IMR-90 (cell line): ENCODE data around the gene RAD51B. TPM values are rescaled to one million over a fixed set of nuclear protein-coding genes. Genes with fewer than 3 reads are reported as not detected.

Source experiments
- ATAC-seq: fragments of 200-7000 bp; cut with Tn5 transposase; 2 replicates; pipeline ENCODE4 v1.9.1; 2020; ENCODE audit warnings: low read depth, mild to moderate bottlenecking, moderate library complexity
- BruUV-seq: library from RNA; stranded (reverse); fragments of 400-500 nt; replicated peaks from 2 replicates; lab custom pipeline; 2021; lab: Mats Ljungman, UMichigan
- CTCF ChIA-PET: fragments of 300-600 bp; formaldehyde crosslinking; extraction: SDS; loops from one replicate; lab custom pipeline; 2021; ENCODE audit warnings: antibody characterized with exemption; lab: Yijun Ruan, JAX
- POLR2A ChIA-PET: fragments of 300-600 bp; sonication (Branson Sonifier 250); formaldehyde crosslinking; loops from one replicate; lab custom pipeline; 2022; ENCODE audit warnings: antibody characterized with exemption; ENCODE audit not compliant: unreplicated experiment; lab: Charles Lee
- DNase-seq: peaks from one replicate; pipeline ENCODE4 v3.0.0; 2013
- H2AFZ ChIP-seq: replicated peaks from 2 replicates; pipeline ENCODE3; 2013; ENCODE audit warnings: low read length, mild to moderate bottlenecking; ENCODE audit not compliant: poor library complexity
- H2AK5ac ChIP-seq: 2 replicates; pipeline ENCODE4 v1.6.1; 2013; ENCODE audit warnings: low read depth, low read length, inconsistent platforms
- H2AK9ac ChIP-seq: replicated peaks from 2 replicates; pipeline ENCODE3; 2013; ENCODE audit warnings: mild to moderate bottlenecking, low read depth, low read length, moderate library complexity; ENCODE audit not compliant: poor library complexity
- H2BK120ac ChIP-seq: 2 replicates; pipeline ENCODE4 v1.6.1; 2013; ENCODE audit warnings: low read depth, low read length, inconsistent platforms
- H2BK15ac ChIP-seq: 3 replicates; pipeline ENCODE4 v1.6.1; 2013; ENCODE audit warnings: low read depth, low read length, inconsistent platforms
- H2BK20ac ChIP-seq: 2 replicates; pipeline ENCODE4 v1.6.1; 2013; ENCODE audit warnings: low read depth, mild to moderate bottlenecking, inconsistent platforms, low read length, moderate library complexity
- H2BK5ac ChIP-seq: 2 replicates; pipeline ENCODE4 v1.6.1; 2013; ENCODE audit warnings: mild to moderate bottlenecking, low read depth, low read length, inconsistent platforms; ENCODE audit not compliant: poor library complexity, severe bottlenecking
- H3K14ac ChIP-seq: replicated peaks from 2 replicates; pipeline ENCODE4 v1.6.1; 2013; ENCODE audit warnings: low read depth, low read length, inconsistent platforms
- H3K18ac ChIP-seq: 2 replicates; pipeline ENCODE4 v1.6.1; 2013; ENCODE audit warnings: low read depth, low read length, control low read depth
- H3K23ac ChIP-seq: 2 replicates; pipeline ENCODE4 v1.6.1; 2013; ENCODE audit warnings: low read depth, low read length, inconsistent platforms
- H3K27ac ChIP-seq: 2 replicates; pipeline ENCODE4 v1.5.1; 2013; ENCODE audit warnings: mild to moderate bottlenecking, control low read depth, low read length; ENCODE audit not compliant: insufficient read depth
- H3K27me3 ChIP-seq: 2 replicates; pipeline ENCODE4 v1.6.1; 2013; ENCODE audit warnings: low read length; ENCODE audit not compliant: control insufficient read depth, insufficient read depth
- H3K36me3 ChIP-seq: 2 replicates; pipeline ENCODE4 v1.6.1; 2013; ENCODE audit warnings: low read length, mixed read lengths; ENCODE audit not compliant: control insufficient read depth, insufficient read depth
- H3K4ac ChIP-seq: 2 replicates; pipeline ENCODE4 v1.6.1; 2013; ENCODE audit warnings: low read depth, low read length, inconsistent platforms
- H3K4me1 ChIP-seq: 2 replicates; pipeline ENCODE4 v1.6.1; 2013; ENCODE audit warnings: low read length, mixed read lengths; ENCODE audit not compliant: control insufficient read depth, insufficient read depth
- H3K4me2 ChIP-seq: 2 replicates; pipeline ENCODE4 v1.6.1; 2013; ENCODE audit warnings: low read depth, mild to moderate bottlenecking, control low read depth, low read length, moderate library complexity
- H3K4me3 ChIP-seq: 2 replicates; pipeline ENCODE4 v1.5.1; 2013; ENCODE audit warnings: low read depth, mild to moderate bottlenecking, control low read depth, low read length, moderate library complexity; ENCODE audit not compliant: insufficient read depth
- H3K56ac ChIP-seq: 2 replicates; pipeline ENCODE4 v1.6.1; 2013; ENCODE audit warnings: low read length, inconsistent platforms; ENCODE audit not compliant: insufficient read depth; ENCODE audit errors: extremely low read depth
- H3K79me1 ChIP-seq, 2 experiments: 2 replicates each; pipeline ENCODE4 v1.6.1; 2013; ENCODE audit warnings: low read length in 2 of 2, inconsistent platforms in 1 of 2, low read depth in 1 of 2
- H3K9ac ChIP-seq: 2 replicates; pipeline ENCODE4 v1.6.1; 2013; ENCODE audit warnings: low read depth, low read length, control low read depth
- H3K9me1 ChIP-seq: 2 replicates; pipeline ENCODE4 v1.6.1; 2013; ENCODE audit warnings: low read length, inconsistent platforms; ENCODE audit not compliant: insufficient read depth
- H3K9me3 ChIP-seq: 2 replicates; pipeline ENCODE4 v1.6.1; 2013; ENCODE audit warnings: low read length; ENCODE audit not compliant: control insufficient read depth, insufficient read depth
- H4K20me1 ChIP-seq: 2 replicates; pipeline ENCODE4 v1.6.1; 2013; ENCODE audit warnings: low read length, inconsistent platforms; ENCODE audit not compliant: insufficient read depth
- H4K5ac ChIP-seq: 2 replicates; pipeline ENCODE4 v1.6.1; 2013; ENCODE audit warnings: mild to moderate bottlenecking, low read depth, low read length, control low read depth
- H4K8ac ChIP-seq, 2 experiments: 2 replicates each; pipeline ENCODE4 v1.6.1; 2013; ENCODE audit warnings: low read depth in 2 of 2, low read length in 2 of 2, control low read depth in 1 of 2, inconsistent platforms in 1 of 2
- H4K91ac ChIP-seq: 2 replicates; pipeline ENCODE4 v1.6.1; 2013; ENCODE audit warnings: low read depth, low read length, inconsistent platforms; ENCODE audit not compliant: insufficient read depth
- MXI1 ChIP-seq: IDR thresholded peaks from 2 replicates; pipeline ENCODE4 v1.6.1; 2012; ENCODE audit warnings: low read depth, mild to moderate bottlenecking, low read length, moderate library complexity, borderline replicate concordance
- WGBS, 2 experiments: methylation state at CpG; one replicate each; pipeline versions ENCODE4 v1.1.5 to v1.1.7; 2013; ENCODE audit warnings: missing lambda C conversion rate in 2 of 2; ENCODE audit not compliant: insufficient read length in 1 of 2; ENCODE audit errors: extremely low coverage in 2 of 2; 5-methylcytosine and 5-hydroxymethylcytosine counted together
- dilution Hi-C: fragments of 300-500 bp; cut with HindIII; formaldehyde crosslinking; loops from one replicate; pipeline ENCODE4 v1.14.3; 2018; ENCODE audit warnings: low sequenced_read_pairs; ENCODE audit not compliant: unreplicated experiment
- in situ Hi-C: fragments of 300-500 bp; cut with MboI; formaldehyde crosslinking; loops from 3 replicates; pipeline ENCODE4 v1.14.3; 2019; ENCODE audit warnings: low sequenced_read_pairs, inconsistent platforms, mixed read lengths
- intact Hi-C: fragments of 100-400 bp; cut with micrococcal nuclease; formaldehyde crosslinking; loops from 2 replicates; pipeline ENCODE4 v1.10.0; 2022
- polyA plus RNA-seq, 3 experiments: library from polyadenylated mRNA; depleted of rRNA; stranded (reverse); fragments of >200 nt; gene quantifications; 2 replicates each; pipeline ENCODE4 v1.2.3, GENCODE V29; 2012; ENCODE audit warnings: low replicate concordance in 1 of 3
- total RNA-seq: library from RNA; depleted of rRNA; stranded (reverse); fragments of >200 nt; gene quantifications from 2 replicates; pipeline ENCODE4 v1.2.3, GENCODE V29; 2012

RAD51B gene
- total and polyA plus RNA-seq, 2 of the 4 experiments (the other 2 are of a cell fraction): 5.1 to 18.8 TPM

DNA sequence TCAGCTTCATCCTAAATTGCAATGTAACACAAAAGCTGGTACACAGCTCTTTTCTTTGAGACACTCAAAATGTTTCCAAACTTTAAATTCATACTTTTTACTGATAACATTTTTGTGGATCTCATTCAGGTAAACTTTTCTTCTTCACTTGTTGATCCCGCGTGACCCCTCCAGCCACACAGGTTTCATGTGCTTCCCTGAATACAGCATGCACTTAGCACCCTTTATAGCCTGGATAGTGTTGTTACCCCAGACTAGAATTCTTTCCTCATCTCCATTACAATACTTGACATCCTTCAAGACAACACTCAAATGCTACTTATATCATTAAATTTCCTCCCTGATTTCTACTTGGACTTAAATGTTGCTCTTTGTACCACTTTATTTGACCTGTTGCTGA is 373.4 kb downstream of the RAD51B start:
- H3K4me2 ChIP-seq: no peak overlapping the region
- no peak overlapping the region for H4K8ac ChIP-seq
- POLR2A ChIA-PET: no interaction called here
- no peak overlapping the region for H4K91ac ChIP-seq
- BruUV-seq: no TSS peak
- no peaks in the 10 kb centered on the region for H3K9me3 ChIP-seq
- H3K4me3 ChIP-seq: no peak overlapping the region
- TF ChIP-seq MXI1: no peak
- no peaks in the 10 kb centered on the region for H3K9me1 ChIP-seq
- H2AFZ ChIP-seq: no peak overlapping the region
- no peak overlapping the region for H2BK20ac ChIP-seq
- H3K79me1 ChIP-seq: no peaks in the 10 kb centered on the region
- H3K4ac ChIP-seq: no peak overlapping the region
- H3K27ac ChIP-seq: no peak overlapping the region
- no peak overlapping the region for H3K9ac ChIP-seq
- H3K23ac ChIP-seq: no peak overlapping the region
- H3K14ac ChIP-seq: no peak overlapping the region
- no peak overlapping the region for H3K18ac ChIP-seq
- DNase-seq (no peak), ATAC-seq (no peak)
- H2BK15ac ChIP-seq: no peak overlapping the region
- peaks cover 2% of the 10 kb centered on the region; the same call in 1 of the 2 replicates for H3K4me1 ChIP-seq
- intact Hi-C loops (loop anchor here (10.0 kb wide), 1 partner anchor 88 kb away; no protein-coding TSS in a partner anchor), in situ Hi-C loops (no loop called here), dilution Hi-C loops (no loop called here)
- WGBS, 2 experiments: 100% methylated on average over 2 of the region's 2 CpGs; no CpG with 5 or more reads in 1 of the 2 experiments
- H3K36me3 ChIP-seq: no peaks in the 10 kb centered on the region
- H2AK5ac ChIP-seq: no peak overlapping the region
- no peaks in the 10 kb centered on the region for H4K20me1 ChIP-seq
- H2AK9ac ChIP-seq: no peak overlapping the region
- no peak overlapping the region for H3K56ac ChIP-seq
- H3K27me3 ChIP-seq: no peaks in the 10 kb centered on the region
- no peak overlapping the region for H2BK120ac ChIP-seq
- CTCF ChIA-PET: no interaction called here
- H4K5ac ChIP-seq: no peak overlapping the region
- H2BK5ac ChIP-seq: no peak overlapping the region
